K562 (cell line): ENCODE measurements around the gene INSL6.

Experiments used
- EGR1 ChIP-seq: fragments of 450-650 bp; conservative IDR thresholded peaks from 2 replicates; pipeline ENCODE4 v1.6.1; 2017; ENCODE audit warnings: mild to moderate bottlenecking
- ELF1 ChIP-seq: fragments of 200-800 bp; sonication (Bioruptor generic); IDR thresholded peaks from 2 replicates; pipeline ENCODE4 v1.6.1; 2016; ENCODE audit warnings: missing genetic modification characterization, missing compliant biosample characterization
- JUN ChIP-seq, 2 experiments: sonication (generic) in 1 of 2; formaldehyde crosslinking in 1 of 2; IDR thresholded peaks; 2 replicates each; pipeline versions ENCODE4 v1.6.1 to v1.8.0; 2012 to 2022; ENCODE audit warnings: borderline replicate concordance in 2 of 2, mild to moderate bottlenecking in 2 of 2, improper control_type of control experiment in 1 of 2, low read depth in 1 of 2, low read length in 1 of 2, missing genetic modification reagents in 1 of 2
- MXI1 ChIP-seq: IDR thresholded peaks from 2 replicates; pipeline ENCODE4 v1.6.1; 2011; ENCODE audit warnings: low read depth, mild to moderate bottlenecking, improper control_type of control experiment, low read length
- NFIC ChIP-seq: fragments of 450-650 bp; IDR thresholded peaks from 2 replicates; pipeline ENCODE4 v1.6.1; 2017; ENCODE audit warnings: mild to moderate bottlenecking, inconsistent platforms
- POLR2AphosphoS5 ChIP-seq: IDR thresholded peaks from 2 replicates; pipeline ENCODE4 v1.6.1; 2011; ENCODE audit warnings: mild to moderate bottlenecking, low read depth, low read length, moderate library complexity; ENCODE audit not compliant: control insufficient read depth, insufficient read depth
- RAD21 ChIP-seq, 2 experiments: fragments of 250-450 bp in 1 of 2; fragments of 450-650 bp in 1 of 2; sonication (Bioruptor Pico) in 1 of 2; formaldehyde crosslinking in 1 of 2; IDR thresholded peaks in 1 of 2; conservative IDR thresholded peaks in 1 of 2; 2 replicates each; pipeline versions ENCODE4 v1.4.0 to v1.8.0; 2020 to 2022; ENCODE audit warnings: mild to moderate bottlenecking in 2 of 2, moderate library complexity in 1 of 2
- SMARCC2 ChIP-seq: fragments of 450-650 bp; IDR thresholded peaks from 2 replicates; pipeline ENCODE4 v1.6.1; 2017; ENCODE audit warnings: antibody characterized with exemption, moderate library complexity, mild to moderate bottlenecking, low read depth
- TEAD4 ChIP-seq, 2 experiments: sonication (generic) in 1 of 2; formaldehyde crosslinking in 1 of 2; IDR thresholded peaks; 2 replicates each; pipeline versions ENCODE4 v1.6.1 to v1.8.0; 2012 to 2022; ENCODE audit warnings: borderline replicate concordance in 1 of 2, inconsistent platforms in 1 of 2, low read length in 1 of 2, mild to moderate bottlenecking in 1 of 2, missing genetic modification reagents in 1 of 2
- ZNF24 ChIP-seq: fragments of 450-650 bp; IDR thresholded peaks from 2 replicates; pipeline ENCODE4 v1.6.1; 2016
- ZNF707 ChIP-seq: fragments of 250-450 bp; sonication (Bioruptor Pico); conservative IDR thresholded peaks from 2 replicates; pipeline ENCODE4 v1.8.0; 2022; ENCODE audit warnings: inconsistent platforms, mild to moderate bottlenecking, moderate library complexity
- TF ChIP-seq, protein P1 (sequence below): fragments of 450-650 bp; IDR thresholded peaks from 2 replicates; pipeline ENCODE4 v1.7.0; 2016; ENCODE audit warnings: borderline replicate concordance
- TF ChIP-seq, protein P2 (sequence below), 2 experiments: fragments of 450-650 bp; formaldehyde crosslinking in 1 of 2; IDR thresholded peaks; 2 replicates each; pipeline versions ENCODE4 v1.4.0 to v1.6.1; 2014 to 2020; ENCODE audit warnings: mild to moderate bottlenecking in 2 of 2, borderline replicate concordance in 1 of 2, low read depth in 1 of 2

- TF ChIP-seq JUN (IDR thresholded peaks at IDR 0.05; ENCODE audit: borderline replicate concordance, low read depth, low read length) (no peak), JUN (CRISPR knock-in tag; IDR thresholded peaks at IDR 0.05; ENCODE audit: borderline replicate concordance) (no peak), EGR1 (no peak), TEAD4 (IDR thresholded peaks at IDR 0.05; ENCODE audit: low read length) (no peak), TEAD4 (CRISPR knock-in tag; IDR thresholded peaks at IDR 0.05; ENCODE audit: borderline replicate concordance) (no peak), ZNF707 (CRISPR knock-in tag) (no peak), MXI1 (no peak), POLR2AphosphoS5 (no peak), SMARCC2 (no peak), RAD21 (CRISPR knock-in tag; conservative IDR thresholded peaks at IDR 0.05 in 1 of 2, IDR thresholded peaks at IDR 0.05 in 1 of 2) (no peak), ZNF24 (no peak), ELF1 (tag) (no peak), NFIC (no peak)
- TF ChIP-seq, protein P1, sequence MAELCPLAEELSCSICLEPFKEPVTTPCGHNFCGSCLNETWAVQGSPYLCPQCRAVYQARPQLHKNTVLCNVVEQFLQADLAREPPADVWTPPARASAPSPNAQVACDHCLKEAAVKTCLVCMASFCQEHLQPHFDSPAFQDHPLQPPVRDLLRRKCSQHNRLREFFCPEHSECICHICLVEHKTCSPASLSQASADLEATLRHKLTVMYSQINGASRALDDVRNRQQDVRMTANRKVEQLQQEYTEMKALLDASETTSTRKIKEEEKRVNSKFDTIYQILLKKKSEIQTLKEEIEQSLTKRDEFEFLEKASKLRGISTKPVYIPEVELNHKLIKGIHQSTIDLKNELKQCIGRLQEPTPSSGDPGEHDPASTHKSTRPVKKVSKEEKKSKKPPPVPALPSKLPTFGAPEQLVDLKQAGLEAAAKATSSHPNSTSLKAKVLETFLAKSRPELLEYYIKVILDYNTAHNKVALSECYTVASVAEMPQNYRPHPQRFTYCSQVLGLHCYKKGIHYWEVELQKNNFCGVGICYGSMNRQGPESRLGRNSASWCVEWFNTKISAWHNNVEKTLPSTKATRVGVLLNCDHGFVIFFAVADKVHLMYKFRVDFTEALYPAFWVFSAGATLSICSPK = no peak
- TF ChIP-seq, protein P2, sequence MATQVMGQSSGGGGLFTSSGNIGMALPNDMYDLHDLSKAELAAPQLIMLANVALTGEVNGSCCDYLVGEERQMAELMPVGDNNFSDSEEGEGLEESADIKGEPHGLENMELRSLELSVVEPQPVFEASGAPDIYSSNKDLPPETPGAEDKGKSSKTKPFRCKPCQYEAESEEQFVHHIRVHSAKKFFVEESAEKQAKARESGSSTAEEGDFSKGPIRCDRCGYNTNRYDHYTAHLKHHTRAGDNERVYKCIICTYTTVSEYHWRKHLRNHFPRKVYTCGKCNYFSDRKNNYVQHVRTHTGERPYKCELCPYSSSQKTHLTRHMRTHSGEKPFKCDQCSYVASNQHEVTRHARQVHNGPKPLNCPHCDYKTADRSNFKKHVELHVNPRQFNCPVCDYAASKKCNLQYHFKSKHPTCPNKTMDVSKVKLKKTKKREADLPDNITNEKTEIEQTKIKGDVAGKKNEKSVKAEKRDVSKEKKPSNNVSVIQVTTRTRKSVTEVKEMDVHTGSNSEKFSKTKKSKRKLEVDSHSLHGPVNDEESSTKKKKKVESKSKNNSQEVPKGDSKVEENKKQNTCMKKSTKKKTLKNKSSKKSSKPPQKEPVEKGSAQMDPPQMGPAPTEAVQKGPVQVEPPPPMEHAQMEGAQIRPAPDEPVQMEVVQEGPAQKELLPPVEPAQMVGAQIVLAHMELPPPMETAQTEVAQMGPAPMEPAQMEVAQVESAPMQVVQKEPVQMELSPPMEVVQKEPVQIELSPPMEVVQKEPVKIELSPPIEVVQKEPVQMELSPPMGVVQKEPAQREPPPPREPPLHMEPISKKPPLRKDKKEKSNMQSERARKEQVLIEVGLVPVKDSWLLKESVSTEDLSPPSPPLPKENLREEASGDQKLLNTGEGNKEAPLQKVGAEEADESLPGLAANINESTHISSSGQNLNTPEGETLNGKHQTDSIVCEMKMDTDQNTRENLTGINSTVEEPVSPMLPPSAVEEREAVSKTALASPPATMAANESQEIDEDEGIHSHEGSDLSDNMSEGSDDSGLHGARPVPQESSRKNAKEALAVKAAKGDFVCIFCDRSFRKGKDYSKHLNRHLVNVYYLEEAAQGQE (IDR thresholded peaks at IDR 0.05; ENCODE audit: borderline replicate concordance) = no peak
- TF ChIP-seq, protein P2 (CRISPR knock-in tag; IDR thresholded peaks at IDR 0.05; ENCODE audit: low read depth) = no peak
These were observed at the start of gene INSL6 for GRCh38 chr9:5185220-5185840.
